Peyer's patch (tissue), 4 donors: ENCODE results near the gene MTMR10.

Experiments
- POLR2A ChIP-seq, 2 donors: fragments of 450-650 bp; IDR thresholded peaks; one replicate each; pipeline ENCODE4 v1.5.1; 2017; ENCODE audit warnings: antibody characterized with exemption in 2 of 2, mild to moderate bottlenecking in 2 of 2, moderate library complexity in 2 of 2
- TF ChIP-seq, protein P1 (sequence below), 6 experiments: fragments of 450-650 bp in 4 of 6; fragments of 200-600 bp in 2 of 6; sonication (generic) in 1 of 6; IDR thresholded peaks; one replicate each; pipeline ENCODE4 v1.5.1; 2017 to 2019; ENCODE audit warnings: antibody characterized with exemption in 6 of 6, mild to moderate bottlenecking in 3 of 6, moderate library complexity in 1 of 6

DNA sequence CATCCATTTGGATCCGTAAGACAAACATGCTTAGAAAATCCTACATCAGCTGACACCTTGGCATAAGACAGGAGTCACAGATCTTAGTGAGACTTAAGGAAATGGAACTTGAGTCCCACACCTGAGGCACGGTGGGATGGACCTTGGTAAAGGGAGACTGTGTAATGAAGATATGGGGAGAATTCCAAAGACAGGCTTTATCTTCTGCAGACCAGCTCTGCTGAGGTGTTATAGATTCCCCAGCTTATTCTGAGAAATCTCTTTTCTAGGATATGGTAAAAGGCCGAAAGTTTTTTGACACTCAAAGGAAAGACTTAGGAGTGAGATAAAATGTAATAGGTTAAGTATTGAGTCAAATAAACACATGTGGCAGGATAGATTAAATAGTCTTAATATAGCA, 8.3 kb upstream of the MTMR10 start:
- TF ChIP-seq, protein P1, sequence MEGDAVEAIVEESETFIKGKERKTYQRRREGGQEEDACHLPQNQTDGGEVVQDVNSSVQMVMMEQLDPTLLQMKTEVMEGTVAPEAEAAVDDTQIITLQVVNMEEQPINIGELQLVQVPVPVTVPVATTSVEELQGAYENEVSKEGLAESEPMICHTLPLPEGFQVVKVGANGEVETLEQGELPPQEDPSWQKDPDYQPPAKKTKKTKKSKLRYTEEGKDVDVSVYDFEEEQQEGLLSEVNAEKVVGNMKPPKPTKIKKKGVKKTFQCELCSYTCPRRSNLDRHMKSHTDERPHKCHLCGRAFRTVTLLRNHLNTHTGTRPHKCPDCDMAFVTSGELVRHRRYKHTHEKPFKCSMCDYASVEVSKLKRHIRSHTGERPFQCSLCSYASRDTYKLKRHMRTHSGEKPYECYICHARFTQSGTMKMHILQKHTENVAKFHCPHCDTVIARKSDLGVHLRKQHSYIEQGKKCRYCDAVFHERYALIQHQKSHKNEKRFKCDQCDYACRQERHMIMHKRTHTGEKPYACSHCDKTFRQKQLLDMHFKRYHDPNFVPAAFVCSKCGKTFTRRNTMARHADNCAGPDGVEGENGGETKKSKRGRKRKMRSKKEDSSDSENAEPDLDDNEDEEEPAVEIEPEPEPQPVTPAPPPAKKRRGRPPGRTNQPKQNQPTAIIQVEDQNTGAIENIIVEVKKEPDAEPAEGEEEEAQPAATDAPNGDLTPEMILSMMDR (IDR thresholded peaks at IDR 0.05): no peak
- no peak for TF ChIP-seq POLR2A (IDR thresholded peaks at IDR 0.05)
